ENCODE measurements around the gene DNER.
"Not testable (repeated sequence)": the region's sequence is repeated elsewhere in the genome, so short reads cannot be mapped to it uniquely, and the experiment has no call there.

DNA sequence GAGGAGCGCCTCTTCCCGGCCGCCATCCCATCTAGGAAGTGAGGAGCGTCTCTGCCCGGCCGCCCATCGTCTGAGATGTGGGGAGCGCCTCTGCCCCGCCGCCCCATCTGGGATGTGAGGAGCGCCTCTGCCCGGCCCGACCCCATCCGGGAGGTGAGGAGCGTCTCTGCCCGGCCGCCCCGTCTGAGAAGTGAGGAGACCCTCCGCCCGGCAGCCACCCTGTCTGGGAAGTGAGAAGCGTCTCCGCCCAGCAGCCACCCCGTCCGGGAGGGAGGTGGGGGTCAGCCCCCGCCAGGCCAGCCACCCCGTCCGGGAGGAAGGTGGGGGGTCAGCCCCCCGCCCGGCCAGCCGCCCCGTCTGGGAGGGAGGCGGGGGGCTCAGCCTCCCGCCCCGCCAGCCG lies 28.3 kb upstream of the DNER start:
- TF ChIP-seq, protein P1, sequence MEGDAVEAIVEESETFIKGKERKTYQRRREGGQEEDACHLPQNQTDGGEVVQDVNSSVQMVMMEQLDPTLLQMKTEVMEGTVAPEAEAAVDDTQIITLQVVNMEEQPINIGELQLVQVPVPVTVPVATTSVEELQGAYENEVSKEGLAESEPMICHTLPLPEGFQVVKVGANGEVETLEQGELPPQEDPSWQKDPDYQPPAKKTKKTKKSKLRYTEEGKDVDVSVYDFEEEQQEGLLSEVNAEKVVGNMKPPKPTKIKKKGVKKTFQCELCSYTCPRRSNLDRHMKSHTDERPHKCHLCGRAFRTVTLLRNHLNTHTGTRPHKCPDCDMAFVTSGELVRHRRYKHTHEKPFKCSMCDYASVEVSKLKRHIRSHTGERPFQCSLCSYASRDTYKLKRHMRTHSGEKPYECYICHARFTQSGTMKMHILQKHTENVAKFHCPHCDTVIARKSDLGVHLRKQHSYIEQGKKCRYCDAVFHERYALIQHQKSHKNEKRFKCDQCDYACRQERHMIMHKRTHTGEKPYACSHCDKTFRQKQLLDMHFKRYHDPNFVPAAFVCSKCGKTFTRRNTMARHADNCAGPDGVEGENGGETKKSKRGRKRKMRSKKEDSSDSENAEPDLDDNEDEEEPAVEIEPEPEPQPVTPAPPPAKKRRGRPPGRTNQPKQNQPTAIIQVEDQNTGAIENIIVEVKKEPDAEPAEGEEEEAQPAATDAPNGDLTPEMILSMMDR (conservative IDR thresholded peaks at IDR 0.05; ENCODE audit: low read depth, low read length), result not testable (repeated sequence)
- not testable (repeated sequence) for TF ChIP-seq EZH2 (IDR thresholded peaks at IDR 0.05; ENCODE audit: borderline replicate concordance, low read depth, low read length, poor library complexity, severe bottlenecking)
